Stimulated activated memory B cell treated with anti-CD40 and anti-IgM and Interleukin-4, amounts not matched to agents 10 μg/mL and 1 μg/mL and 100 μg/mL, for 72 hours (primary cell): Measurements from ENCODE around the gene SLC35F3.

ENCODE experiments used
- ATAC-seq: fragments of 150-1000 bp; cut with Tn5 transposase; 2 replicates; pipeline ENCODE4 v1.10.0; 2021
- H3K27ac Mint-ChIP-seq: one replicate; pipeline ENCODE4 v1.8.0; 2022; ENCODE audit warnings: mild to moderate bottlenecking, mixed read lengths
- H3K27me3 Mint-ChIP-seq: one replicate; pipeline ENCODE4 v1.8.0; 2022; ENCODE audit warnings: mixed read lengths
- H3K36me3 Mint-ChIP-seq: one replicate; pipeline ENCODE4 v1.8.0; 2022; ENCODE audit warnings: mixed read lengths
- H3K4me1 Mint-ChIP-seq: one replicate; pipeline ENCODE4 v1.8.0; 2022; ENCODE audit warnings: mixed read lengths
- H3K4me3 Mint-ChIP-seq: one replicate; pipeline ENCODE4 v1.8.0; 2022; ENCODE audit warnings: mild to moderate bottlenecking, moderate library complexity, mixed read lengths
- H3K9me3 Mint-ChIP-seq: one replicate; pipeline ENCODE4 v1.8.0; 2022; ENCODE audit warnings: mixed read lengths

SLC35F3 gene

GRCh38 chr1:233897325-233898162 is 6.9 kb upstream of the SLC35F3 start:
- peaks cover 9% of the 10 kb centered on the region for H3K4me1 Mint-ChIP-seq
- no peak overlapping the region for H3K4me3 Mint-ChIP-seq
- H3K36me3 Mint-ChIP-seq = no peaks in the 10 kb centered on the region
- H3K27ac Mint-ChIP-seq = no peak overlapping the region
- H3K9me3 Mint-ChIP-seq = peaks cover 8% of the 10 kb centered on the region
- peak; percentile 62 for ATAC-seq
- peaks cover 26% of the 10 kb centered on the region for H3K27me3 Mint-ChIP-seq

DNA sequence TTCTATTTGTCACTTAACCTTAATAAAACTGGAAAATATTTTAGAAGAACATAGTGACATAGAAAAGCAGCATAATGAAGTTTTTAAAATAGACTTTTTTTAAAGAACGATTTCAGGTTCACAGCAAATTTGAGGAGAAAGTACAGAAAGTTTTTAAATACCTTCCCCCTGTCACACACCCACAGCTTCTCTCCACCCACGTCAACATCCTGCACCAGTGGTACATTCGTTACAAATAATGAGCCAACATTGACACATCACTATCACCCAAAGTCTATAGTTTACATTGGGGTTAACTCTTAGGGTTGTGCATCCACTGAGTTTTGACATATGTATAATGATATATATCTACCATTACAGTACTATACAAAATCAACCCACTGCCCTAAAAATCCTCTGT is 3.0 kb upstream of the SLC35F3 start:
- no peak overlapping the region for H3K27ac Mint-ChIP-seq
- H3K4me1 Mint-ChIP-seq = peaks cover 15% of the 10 kb centered on the region
- peaks cover 6% of the 10 kb centered on the region for H3K36me3 Mint-ChIP-seq
- no peak for ATAC-seq
- peaks cover 12% of the 10 kb centered on the region for H3K9me3 Mint-ChIP-seq
- H3K4me3 Mint-ChIP-seq = no peak overlapping the region
- H3K27me3 Mint-ChIP-seq = peaks cover 59% of the 10 kb centered on the region

DNA sequence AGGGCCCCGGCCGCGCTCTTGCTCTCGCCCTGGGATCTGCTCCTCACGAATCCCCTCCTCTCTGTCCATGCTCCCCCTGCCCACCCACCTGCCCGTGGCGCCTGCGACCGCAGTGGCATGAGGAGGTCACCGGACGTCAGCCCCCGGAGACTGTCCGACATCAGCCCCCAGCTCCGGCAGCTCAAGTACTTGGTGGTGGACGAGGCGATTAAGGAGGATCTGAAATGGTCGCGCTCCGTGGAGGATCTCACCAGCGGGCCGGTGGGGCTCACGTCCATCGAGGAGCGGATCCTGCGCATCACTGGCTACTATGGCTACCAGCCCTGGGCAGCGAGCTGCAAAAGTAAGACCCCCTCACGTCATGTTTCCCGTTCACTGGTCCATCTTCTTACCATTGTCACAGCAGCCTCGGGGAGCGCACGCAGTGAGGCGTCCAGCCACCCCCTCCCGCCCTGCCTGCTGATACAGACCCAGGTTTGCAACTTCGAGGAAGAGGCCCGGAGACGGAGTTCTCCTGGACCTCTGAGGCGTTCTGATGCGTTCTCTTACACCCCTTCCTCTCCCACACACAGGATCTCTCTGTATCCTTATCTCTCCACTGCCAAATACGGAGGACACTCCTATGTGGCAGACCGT is 1.1 kb downstream of the SLC35F3 start:
- H3K9me3 Mint-ChIP-seq = peaks cover 9% of the 10 kb centered on the region
- H3K4me1 Mint-ChIP-seq = peaks cover 6% of the 10 kb centered on the region
- H3K27ac Mint-ChIP-seq = no peak overlapping the region
- peak; percentile 24 for ATAC-seq
- peaks cover 84% of the 10 kb centered on the region for H3K27me3 Mint-ChIP-seq
- no peak overlapping the region for H3K4me3 Mint-ChIP-seq
- peaks cover 6% of the 10 kb centered on the region for H3K36me3 Mint-ChIP-seq

- Mint-ChIP-seq H3K9me3 (peaks cover 7% of the 10 kb centered on the region), H3K27ac (no peak overlapping the region), H3K27me3 (peaks cover 81% of the 10 kb centered on the region), H3K4me1 (peaks cover 6% of the 10 kb centered on the region), H3K4me3 (no peak overlapping the region), H3K36me3 (peaks cover 6% of the 10 kb centered on the region)
- no peak for ATAC-seq
Measured at GRCh38 chr1:233907151-233907550, 2.7 kb downstream of the SLC35F3 start.

- peaks cover 6% of the 10 kb centered on the region for H3K36me3 Mint-ChIP-seq
- H3K4me3 Mint-ChIP-seq = no peak overlapping the region
- ATAC-seq = no peak
- peaks cover 79% of the 10 kb centered on the region for H3K27me3 Mint-ChIP-seq
- no peak overlapping the region for H3K27ac Mint-ChIP-seq
- H3K9me3 Mint-ChIP-seq = peaks cover 4% of the 10 kb centered on the region
- peaks cover 6% of the 10 kb centered on the region for H3K4me1 Mint-ChIP-seq
Measured at GRCh38 chr1:233908092-233908491, 3.6 kb downstream of the SLC35F3 start.

DNA sequence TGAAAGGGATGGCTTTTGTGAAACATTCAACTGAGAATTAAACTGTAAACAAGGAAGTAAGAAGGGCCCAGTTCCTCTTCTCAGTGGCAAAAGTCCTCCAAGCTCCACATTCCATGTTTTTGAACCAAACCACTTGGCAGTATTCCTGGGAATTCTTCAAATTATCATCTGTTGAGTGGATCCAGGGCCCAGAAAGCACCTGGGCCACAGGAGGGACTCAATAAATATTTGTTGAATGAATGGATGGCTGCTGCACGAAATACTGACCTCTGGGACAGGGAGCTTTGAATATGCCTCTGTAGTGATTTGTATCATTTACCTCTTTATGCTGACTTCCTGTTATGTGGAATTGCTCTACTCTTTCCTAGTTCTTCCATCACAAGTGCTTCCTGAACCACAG is 4.7 kb downstream of the SLC35F3 start:
- no peak overlapping the region for H3K4me3 Mint-ChIP-seq
- peaks cover 69% of the 10 kb centered on the region for H3K27me3 Mint-ChIP-seq
- no peak for ATAC-seq
- H3K4me1 Mint-ChIP-seq = peaks cover 3% of the 10 kb centered on the region
- peaks cover 2% of the 10 kb centered on the region for H3K9me3 Mint-ChIP-seq
- peaks cover 3% of the 10 kb centered on the region for H3K36me3 Mint-ChIP-seq
- H3K27ac Mint-ChIP-seq = no peak overlapping the region

GRCh38 chr1:233912447-233912846 is 8.0 kb downstream of the SLC35F3 start:
- Mint-ChIP-seq H3K4me3 (no peak overlapping the region), H3K4me1 (no peaks in the 10 kb centered on the region), H3K9me3 (peaks cover 4% of the 10 kb centered on the region), H3K27me3 (peaks cover 43% of the 10 kb centered on the region), H3K27ac (no peak overlapping the region), H3K36me3 (no peaks in the 10 kb centered on the region)
- ATAC-seq = no peak

DNA sequence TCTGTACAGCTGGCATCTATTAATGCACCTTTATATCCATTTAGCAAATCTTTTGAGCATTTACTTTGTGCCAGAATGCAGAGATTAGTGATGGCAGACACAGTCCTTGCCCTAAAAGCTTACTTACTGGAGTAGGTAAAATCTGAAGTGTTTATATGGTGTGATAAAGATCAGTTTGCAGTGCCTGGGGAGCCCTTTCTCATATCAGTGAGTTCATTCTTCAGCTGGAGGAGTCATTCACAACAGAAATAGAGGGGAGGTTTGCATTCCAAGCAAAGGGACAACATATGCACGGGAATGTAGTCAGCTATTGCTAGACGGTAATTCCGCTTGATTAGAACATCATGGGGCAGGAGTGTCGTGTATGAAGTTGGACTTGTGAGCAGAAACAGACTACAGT is 8.4 kb downstream of the SLC35F3 start:
- H3K27me3 Mint-ChIP-seq = peaks cover 39% of the 10 kb centered on the region
- peaks cover 4% of the 10 kb centered on the region for H3K9me3 Mint-ChIP-seq
- H3K4me3 Mint-ChIP-seq = no peak overlapping the region
- no peak overlapping the region for H3K27ac Mint-ChIP-seq
- no peaks in the 10 kb centered on the region for H3K36me3 Mint-ChIP-seq
- no peaks in the 10 kb centered on the region for H3K4me1 Mint-ChIP-seq
- no peak for ATAC-seq

- Mint-ChIP-seq H3K4me3 (no peak overlapping the region), H3K27me3 (peaks cover 9% of the 10 kb centered on the region)
Measured at GRCh38 chr1:233916706-233917105, 12.2 kb downstream of the SLC35F3 start.

DNA sequence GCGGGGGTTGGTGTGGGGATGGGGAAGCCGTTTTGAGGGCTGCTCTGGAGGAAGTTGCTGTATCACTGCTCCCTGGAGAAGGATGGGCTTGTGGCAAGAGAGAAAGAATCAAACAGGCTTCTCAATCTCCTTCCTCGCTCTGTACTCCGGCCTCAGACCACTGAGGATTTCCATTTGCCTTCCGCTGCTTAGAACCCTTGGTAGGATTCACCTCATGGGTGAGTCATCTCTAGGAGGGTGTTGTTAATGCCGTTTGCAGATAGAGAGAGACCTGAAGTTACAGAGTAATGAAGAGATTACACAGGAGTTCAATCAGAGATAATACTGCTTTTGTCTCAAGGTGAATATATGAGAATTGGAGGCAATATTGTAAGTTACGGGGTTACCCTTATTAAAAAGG is 15.3 kb downstream of the SLC35F3 start:
- Mint-ChIP-seq H3K4me1 (no peaks in the 10 kb centered on the region), H3K9me3 (peaks cover 7% of the 10 kb centered on the region), H3K27ac (no peak overlapping the region), H3K27me3 (no peaks in the 10 kb centered on the region), H3K4me3 (no peak overlapping the region), H3K36me3 (no peaks in the 10 kb centered on the region)
- no peak for ATAC-seq

More at GRCh38 chr1:233916706-233917105, 12.2 kb downstream of the SLC35F3 start:
- Mint-ChIP-seq H3K27ac (no peak overlapping the region), H3K36me3 (no peaks in the 10 kb centered on the region), H3K9me3 (peaks cover 4% of the 10 kb centered on the region), H3K4me1 (no peaks in the 10 kb centered on the region)
- no peak for ATAC-seq

DNA sequence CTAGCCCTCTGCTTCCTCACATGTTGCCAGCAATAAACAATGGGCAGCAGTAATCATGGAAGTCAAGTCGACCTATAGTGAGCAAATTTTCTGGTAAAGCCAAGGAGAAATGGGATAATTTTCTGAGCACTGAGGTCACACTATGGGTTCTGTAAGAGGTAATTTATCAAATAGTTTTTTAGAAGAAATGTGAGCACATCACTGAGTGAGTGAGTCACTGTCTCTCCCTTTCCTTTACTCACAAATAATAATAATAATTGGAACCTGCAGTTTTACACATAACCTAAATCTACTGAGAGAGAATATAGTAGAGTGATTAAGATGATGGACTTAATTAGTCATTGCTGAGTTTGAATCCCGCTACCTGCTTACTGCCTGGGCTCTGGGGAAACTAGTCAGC is 23.6 kb downstream of the SLC35F3 start:
- Mint-ChIP-seq H3K27ac (no peak overlapping the region), H3K9me3 (peaks cover 8% of the 10 kb centered on the region), H3K4me1 (no peaks in the 10 kb centered on the region), H3K4me3 (no peak overlapping the region), H3K27me3 (peaks cover 7% of the 10 kb centered on the region), H3K36me3 (no peaks in the 10 kb centered on the region)
- no peak for ATAC-seq

DNA sequence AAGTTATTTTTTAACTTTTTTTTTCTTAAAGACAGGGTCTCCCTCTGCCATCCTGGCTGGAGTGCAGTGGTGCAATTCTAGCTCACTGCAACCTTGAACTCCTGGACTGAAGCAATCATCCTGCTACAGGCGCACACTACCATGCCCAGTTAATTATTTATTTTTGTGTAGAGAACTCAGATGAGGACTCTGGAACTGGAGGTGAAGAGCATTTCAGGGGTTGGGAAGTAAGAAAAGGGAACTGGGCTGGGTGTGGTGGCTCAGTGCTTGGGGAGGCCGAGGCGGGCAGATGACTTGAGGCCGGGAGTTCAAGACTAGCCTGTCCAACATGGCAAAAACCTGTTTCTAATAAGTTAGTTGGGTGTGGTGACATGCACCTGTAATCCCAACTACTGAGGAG is 28.9 kb downstream of the SLC35F3 start:
- no peak for ATAC-seq
- Mint-ChIP-seq H3K27me3 (peaks cover 7% of the 10 kb centered on the region), H3K36me3 (no peaks in the 10 kb centered on the region), H3K9me3 (peaks cover 10% of the 10 kb centered on the region), H3K4me3 (no peak overlapping the region), H3K27ac (no peak overlapping the region), H3K4me1 (no peaks in the 10 kb centered on the region)

DNA sequence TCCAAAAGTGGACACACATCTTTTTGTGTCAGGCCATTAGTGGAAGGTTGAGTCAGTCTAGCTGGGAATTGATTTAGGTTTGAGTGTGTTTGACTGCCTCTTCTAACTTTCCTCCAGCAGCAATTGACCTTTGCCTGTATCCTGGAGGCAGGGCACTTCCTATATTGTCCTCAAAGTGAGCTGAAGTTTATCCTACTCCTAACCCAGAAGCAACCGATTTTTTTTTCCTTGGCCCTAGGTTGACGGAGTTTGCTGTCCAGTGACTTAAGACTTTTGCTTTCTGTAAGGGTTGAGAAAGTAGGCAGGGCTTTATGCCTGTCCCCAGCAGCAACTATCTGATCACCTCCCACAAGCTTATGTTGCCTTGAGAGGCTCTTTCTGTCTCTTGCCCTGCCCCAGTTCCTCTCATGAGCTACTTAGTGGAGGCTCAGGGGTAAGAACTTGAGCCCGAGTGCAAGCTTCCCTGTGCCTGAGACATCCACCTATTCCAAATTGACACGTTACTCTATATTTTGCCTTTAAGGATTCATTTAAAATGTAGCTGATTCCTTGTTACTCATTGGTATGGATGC is 30.9 kb downstream of the SLC35F3 start:
- Mint-ChIP-seq H3K9me3 (peaks cover 14% of the 10 kb centered on the region), H3K36me3 (no peaks in the 10 kb centered on the region), H3K27me3 (no peaks in the 10 kb centered on the region), H3K27ac (no peak overlapping the region), H3K4me3 (no peak overlapping the region), H3K4me1 (no peaks in the 10 kb centered on the region)
- no peak for ATAC-seq

GRCh38 chr1:233936422-233936821 is 31.9 kb downstream of the SLC35F3 start:
- H3K4me1 Mint-ChIP-seq = no peaks in the 10 kb centered on the region
- no peak for ATAC-seq
- H3K27ac Mint-ChIP-seq = no peak overlapping the region
- no peaks in the 10 kb centered on the region for H3K27me3 Mint-ChIP-seq
- peaks cover 12% of the 10 kb centered on the region for H3K9me3 Mint-ChIP-seq
- H3K4me3 Mint-ChIP-seq = no peak overlapping the region
- no peaks in the 10 kb centered on the region for H3K36me3 Mint-ChIP-seq

DNA sequence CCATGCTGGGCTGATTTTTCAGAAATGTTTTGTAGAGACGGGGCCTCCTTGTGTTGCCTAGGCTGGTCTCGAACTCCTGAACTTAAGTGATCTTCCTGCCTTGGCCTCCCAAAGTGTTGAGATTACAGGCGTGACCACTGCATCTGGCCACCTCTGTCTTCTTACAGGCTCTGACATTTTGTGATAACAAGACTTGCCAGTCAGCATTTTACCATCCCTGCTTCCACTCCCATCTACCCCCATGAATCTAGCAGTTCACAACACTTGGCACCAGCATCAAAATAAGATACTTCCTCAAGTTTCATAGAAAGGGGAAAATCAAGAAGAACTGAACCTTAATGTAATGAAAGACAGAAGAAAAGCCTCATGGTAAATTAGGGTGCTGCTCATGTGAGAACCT is 32.4 kb downstream of the SLC35F3 start:
- peaks cover 10% of the 10 kb centered on the region for H3K9me3 Mint-ChIP-seq
- ATAC-seq = no peak
- no peaks in the 10 kb centered on the region for H3K4me1 Mint-ChIP-seq
- H3K36me3 Mint-ChIP-seq = no peaks in the 10 kb centered on the region
- no peaks in the 10 kb centered on the region for H3K27me3 Mint-ChIP-seq
- no peak overlapping the region for H3K27ac Mint-ChIP-seq
- no peak overlapping the region for H3K4me3 Mint-ChIP-seq

GRCh38 chr1:233938476-233938875 is 34.0 kb downstream of the SLC35F3 start:
- peaks cover 8% of the 10 kb centered on the region for H3K9me3 Mint-ChIP-seq
- H3K36me3 Mint-ChIP-seq = no peaks in the 10 kb centered on the region
- H3K27me3 Mint-ChIP-seq = no peaks in the 10 kb centered on the region
- no peak overlapping the region for H3K4me3 Mint-ChIP-seq
- no peak overlapping the region for H3K27ac Mint-ChIP-seq
- no peaks in the 10 kb centered on the region for H3K4me1 Mint-ChIP-seq
- ATAC-seq = no peak
